Stimulated activated CD8-positive, alpha-beta memory T cell treated with anti-CD3 and anti-CD28 coated beads, Interleukin-7, amount 100 ng/mL, for 4 hours (primary cell): ENCODE measurements around the gene TTC32.
"Not testable (repeated sequence)": the region's sequence is repeated elsewhere in the genome, so short reads cannot be mapped to it uniquely, and the experiment has no call there.

ENCODE experiments used
- DNase-seq, 2 donors: peaks; one replicate each; pipeline ENCODE4 v3.0.0-alpha.2; 2020; ENCODE audit warnings: low read depth in 2 of 2

Gene TTC32

DNA sequence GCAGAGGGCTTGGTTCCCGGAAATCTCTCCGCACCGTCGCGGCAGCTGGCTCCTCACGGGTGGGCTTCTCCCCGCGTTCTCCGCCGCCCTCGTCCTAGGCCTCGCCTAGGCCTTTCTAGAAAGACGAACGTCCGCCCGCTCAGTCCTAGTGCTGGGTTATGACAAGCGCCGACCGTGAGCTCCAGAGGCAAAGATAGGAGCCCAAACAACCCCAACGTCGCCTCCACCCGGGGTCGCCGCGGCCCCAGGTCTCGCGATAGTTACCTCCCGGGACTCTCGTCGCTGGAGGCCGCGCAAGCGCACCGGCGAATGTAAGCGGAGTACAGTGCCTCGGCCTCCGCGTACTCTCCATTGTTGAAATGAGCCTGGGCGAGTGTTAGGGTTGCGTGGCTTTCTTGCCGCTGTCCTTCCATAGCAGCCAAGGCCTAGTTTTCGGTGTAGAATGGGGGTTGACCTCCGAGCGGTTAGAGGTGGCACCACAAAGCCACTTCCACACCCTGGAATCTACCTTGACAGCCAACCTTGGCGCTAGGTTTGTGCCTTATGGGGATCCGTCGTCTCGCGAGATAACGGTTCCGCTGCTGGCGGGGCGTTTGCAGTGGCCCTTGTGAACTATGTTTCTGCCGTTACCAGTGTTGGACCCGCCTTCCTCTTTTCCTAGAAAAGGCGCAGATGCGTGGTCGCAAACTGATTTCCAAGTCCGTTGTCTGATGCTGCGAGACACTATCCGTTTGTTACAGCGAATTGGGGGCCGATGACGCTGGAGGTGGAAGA lies at the start of gene TTC32:
Gene TTC32, minus strand, starts transcription at position 542 of the 774 bp plus-strand sequence. Its CDS starts 129 bp downstream, at position 413.
- peak; percentile 88 to 93 for DNase-seq

DNA sequence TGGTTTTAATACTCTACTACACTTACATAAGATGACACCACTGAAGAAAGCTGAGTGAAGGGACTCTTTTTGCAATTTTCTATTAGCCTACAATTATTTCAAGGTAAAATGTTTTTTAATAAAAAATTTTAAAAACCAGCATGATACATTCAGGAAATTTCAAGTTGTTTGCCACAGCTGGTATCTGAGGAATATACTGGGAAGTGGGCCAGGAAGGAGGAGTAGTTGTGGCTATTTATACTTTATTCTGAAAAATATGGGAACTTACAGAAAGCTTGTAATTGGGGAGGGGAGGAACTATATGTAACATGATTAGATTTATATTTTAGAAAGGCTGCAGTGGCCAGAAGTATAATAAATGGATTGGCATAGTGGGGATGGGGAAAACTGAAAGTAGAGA lies 47.3 kb upstream of the TTC32 start:
- no peak for DNase-seq

- DNase-seq: no peak
Observed at GRCh38 chr2:19947184-19947940, 45.6 kb upstream of the TTC32 start.

- no peak for DNase-seq
Observed at GRCh38 chr2:19944205-19944845, 42.5 kb upstream of the TTC32 start.

DNA sequence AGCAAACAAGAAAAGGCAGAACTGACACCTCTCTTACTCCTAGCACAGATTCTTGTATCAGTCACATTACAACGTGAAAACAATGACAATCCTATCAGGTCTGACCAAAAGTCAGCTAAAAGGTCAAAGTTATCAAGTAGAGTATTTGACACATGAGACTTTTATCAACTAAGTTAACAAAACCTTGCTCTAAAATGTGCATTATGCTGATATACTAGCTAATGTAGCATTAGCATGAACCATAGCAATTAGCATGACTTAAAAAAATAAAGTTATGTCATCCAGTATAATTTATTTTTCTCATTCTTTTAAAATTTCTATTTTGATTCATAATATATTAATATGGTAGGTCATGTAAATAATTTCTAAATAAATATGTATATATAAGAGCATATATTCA lies 41.4 kb upstream of the TTC32 start:
- no peak for DNase-seq

- DNase-seq: no peak
Observed at GRCh38 chr2:19942199-19942598, 40.4 kb upstream of the TTC32 start.

- no peak for DNase-seq
Observed at GRCh38 chr2:19937004-19937403, 35.2 kb upstream of the TTC32 start.

DNA sequence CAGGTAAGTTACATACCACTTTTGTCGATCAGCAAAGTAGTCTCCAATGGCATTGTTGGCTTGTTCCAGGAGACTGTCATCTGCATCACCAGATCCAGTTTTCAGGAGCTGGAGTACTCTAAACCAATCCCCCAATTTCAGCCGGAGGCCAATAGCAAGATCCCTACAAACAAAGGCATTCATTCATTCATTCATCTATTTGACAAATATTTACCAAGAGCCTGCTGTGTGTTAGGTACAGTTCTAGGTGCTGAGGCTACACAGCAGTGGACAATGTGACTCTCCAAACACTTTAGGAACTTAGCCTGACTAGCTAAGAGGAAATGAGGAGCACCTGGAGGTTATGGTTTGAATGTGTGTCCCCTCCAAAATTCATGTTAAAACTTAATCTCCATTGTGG lies 34.4 kb upstream of the TTC32 start:
- no peak for DNase-seq

GRCh38 chr2:19933351-19933981 lies 31.7 kb upstream of the TTC32 start:
- DNase-seq: no peak

DNA sequence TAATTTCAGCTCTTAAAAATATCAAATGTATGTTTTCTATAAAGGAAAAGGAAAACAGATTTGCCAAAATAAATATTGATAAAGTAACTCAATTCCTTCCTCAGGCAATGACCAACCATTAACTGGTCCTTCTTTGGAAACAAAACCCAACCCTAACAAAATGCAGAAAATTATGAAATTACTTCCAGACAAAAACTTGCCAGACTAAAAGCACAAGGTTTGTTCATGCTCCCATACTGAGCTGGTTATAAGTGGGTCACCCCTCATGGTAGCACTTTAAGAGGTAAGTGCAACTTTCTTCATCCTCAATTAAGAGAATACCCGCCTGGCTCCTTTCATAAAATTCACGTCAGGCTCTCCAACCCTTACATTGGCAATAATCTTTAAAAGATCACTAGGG lies 31.1 kb upstream of the TTC32 start:
- no peak for DNase-seq

DNA sequence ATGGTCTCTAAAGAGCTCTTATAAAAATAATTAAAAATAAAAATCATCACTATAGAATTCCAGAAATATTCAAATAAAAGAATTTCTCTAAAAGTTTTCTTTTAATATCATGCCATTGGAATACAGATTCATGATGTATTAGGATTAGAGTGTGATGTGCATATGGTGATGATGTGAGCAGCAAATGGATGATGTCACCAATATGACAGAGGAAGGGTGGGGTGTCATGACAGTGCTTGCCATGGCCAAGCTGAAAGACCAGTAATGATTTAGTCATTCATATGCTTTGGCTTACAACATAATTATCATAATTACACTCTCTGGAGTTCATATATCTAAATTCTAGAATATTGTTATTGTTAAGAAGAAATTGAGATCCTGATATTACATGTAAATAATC lies 27.4 kb upstream of the TTC32 start:
- no peak for DNase-seq

GRCh38 chr2:19927816-19928215 lies 26.0 kb upstream of the TTC32 start:
- DNase-seq: not testable (repeated sequence)

- not testable (repeated sequence) for DNase-seq
Observed at GRCh38 chr2:19924526-19924925, 22.7 kb upstream of the TTC32 start.

GRCh38 chr2:19922188-19922587 lies 20.4 kb upstream of the TTC32 start:
- DNase-seq: not testable (repeated sequence)

GRCh38 chr2:19916385-19916950 lies 14.7 kb upstream of the TTC32 start:
- no peak for DNase-seq

- no peak for DNase-seq
Observed at GRCh38 chr2:19914266-19914975, 12.6 kb upstream of the TTC32 start.

DNA sequence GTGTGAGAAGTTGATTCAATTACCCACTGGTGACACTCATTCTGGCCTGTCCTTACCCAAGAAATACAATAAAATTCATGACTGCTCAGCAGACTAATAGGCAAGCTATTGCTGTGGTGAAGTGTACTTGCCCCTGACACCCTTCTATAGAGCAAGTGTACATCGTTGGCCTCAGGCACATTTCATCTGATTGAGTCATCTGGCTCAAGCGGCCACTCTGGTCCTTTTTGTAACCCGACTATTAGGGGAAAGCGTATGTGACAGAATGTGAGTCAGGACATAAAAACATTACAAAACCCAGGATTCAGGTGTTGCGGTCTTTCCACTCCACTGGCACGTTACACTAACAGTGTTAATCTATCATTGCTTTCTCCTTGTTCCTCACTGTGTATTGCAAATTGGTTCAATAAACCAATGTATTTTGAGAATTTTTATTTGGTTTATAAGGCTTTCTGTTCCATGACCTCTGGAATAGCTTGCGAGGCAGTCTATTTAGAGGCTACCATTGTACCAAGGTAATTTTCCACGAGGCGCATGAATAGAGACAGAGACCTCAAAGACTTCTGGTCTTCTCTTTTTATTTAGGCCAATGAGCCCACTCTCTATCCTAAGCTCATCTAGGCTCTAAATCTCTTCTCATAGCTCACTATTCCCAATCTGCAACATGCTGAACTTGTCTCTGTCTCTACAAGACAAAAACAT lies 10.2 kb upstream of the TTC32 start:
- no peak for DNase-seq

DNA sequence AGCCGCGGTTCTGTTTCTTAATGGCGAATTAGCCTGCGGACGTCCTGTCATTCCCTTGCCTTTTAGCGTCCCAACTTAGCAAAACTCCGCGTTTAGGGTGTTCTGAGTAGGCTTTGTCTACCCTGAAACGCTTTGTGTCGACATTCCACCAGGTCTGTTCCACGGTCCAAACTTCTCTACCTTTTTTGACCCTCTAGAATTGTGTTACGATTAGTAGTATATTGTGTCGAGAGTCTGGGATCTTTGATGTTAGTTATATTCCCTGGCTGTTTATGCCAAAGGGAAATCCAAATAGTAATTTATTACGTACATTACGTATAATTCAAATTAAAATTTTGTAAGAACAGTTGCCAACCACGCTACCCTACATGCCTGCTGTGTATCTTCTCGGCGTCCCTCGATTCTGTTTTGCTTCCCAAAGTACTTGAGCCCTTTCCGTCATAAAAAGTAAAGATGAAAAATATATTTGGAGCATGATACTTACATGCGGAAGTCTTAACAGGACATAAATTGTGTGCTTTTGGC lies 495 bp upstream of the TTC32 start:
- no peak for DNase-seq

- no peak for DNase-seq
Observed at GRCh38 chr2:19900931-19901441, 797 bp downstream of the TTC32 start.
